Tibial nerve (tissue), 4 donors: Measurements from ENCODE around the gene ASIP.

Source experiments
- EP300 ChIP-seq, 2 donors: sonication (generic); formaldehyde crosslinking; IDR thresholded peaks; one replicate each; pipeline ENCODE4 v1.6.1; 2017; ENCODE audit warnings: antibody characterized with exemption in 2 of 2, mild to moderate bottlenecking in 1 of 2
- POLR2A ChIP-seq, 2 donors: fragments of 450-650 bp; IDR thresholded peaks; one replicate each; pipeline ENCODE4 v1.6.1; 2017; ENCODE audit warnings: antibody characterized with exemption in 2 of 2, mild to moderate bottlenecking in 2 of 2, moderate library complexity in 2 of 2
- TF ChIP-seq, protein P1 (sequence below), 5 experiments: fragments of 200-600 bp in 3 of 5; fragments of 450-650 bp in 2 of 5; sonication (generic) in 3 of 5; IDR thresholded peaks; one replicate each; pipeline ENCODE4 v1.5.1; 2016 to 2019; ENCODE audit warnings: antibody characterized with exemption in 5 of 5, mild to moderate bottlenecking in 3 of 5, moderate library complexity in 2 of 5

DNA sequence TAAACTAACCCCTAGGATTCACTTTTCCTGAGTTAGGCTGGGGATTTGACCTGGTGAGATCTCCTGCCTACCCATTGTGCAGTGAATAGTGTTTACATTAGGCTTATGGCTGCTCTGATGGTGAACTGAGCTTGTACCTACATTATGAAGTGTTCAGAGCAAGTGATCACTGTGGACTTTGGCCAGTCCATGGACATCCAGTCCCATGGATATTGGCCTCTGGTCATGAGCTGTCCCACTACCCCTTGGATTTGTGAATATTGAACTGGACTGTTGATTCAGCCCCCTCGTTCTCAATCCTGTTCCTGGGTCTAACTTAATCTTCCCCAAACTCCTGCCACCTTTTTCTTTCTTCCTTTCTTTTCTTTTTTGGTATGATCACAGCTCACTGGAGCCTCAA, 13.8 kb downstream of the ASIP start:
- TF ChIP-seq, protein P1, sequence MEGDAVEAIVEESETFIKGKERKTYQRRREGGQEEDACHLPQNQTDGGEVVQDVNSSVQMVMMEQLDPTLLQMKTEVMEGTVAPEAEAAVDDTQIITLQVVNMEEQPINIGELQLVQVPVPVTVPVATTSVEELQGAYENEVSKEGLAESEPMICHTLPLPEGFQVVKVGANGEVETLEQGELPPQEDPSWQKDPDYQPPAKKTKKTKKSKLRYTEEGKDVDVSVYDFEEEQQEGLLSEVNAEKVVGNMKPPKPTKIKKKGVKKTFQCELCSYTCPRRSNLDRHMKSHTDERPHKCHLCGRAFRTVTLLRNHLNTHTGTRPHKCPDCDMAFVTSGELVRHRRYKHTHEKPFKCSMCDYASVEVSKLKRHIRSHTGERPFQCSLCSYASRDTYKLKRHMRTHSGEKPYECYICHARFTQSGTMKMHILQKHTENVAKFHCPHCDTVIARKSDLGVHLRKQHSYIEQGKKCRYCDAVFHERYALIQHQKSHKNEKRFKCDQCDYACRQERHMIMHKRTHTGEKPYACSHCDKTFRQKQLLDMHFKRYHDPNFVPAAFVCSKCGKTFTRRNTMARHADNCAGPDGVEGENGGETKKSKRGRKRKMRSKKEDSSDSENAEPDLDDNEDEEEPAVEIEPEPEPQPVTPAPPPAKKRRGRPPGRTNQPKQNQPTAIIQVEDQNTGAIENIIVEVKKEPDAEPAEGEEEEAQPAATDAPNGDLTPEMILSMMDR (IDR thresholded peaks at IDR 0.05): no peak
- TF ChIP-seq POLR2A (IDR thresholded peaks at IDR 0.05): no peak
- TF ChIP-seq EP300 (IDR thresholded peaks at IDR 0.05): no peak
